Osteocyte (in vitro differentiated cells): Measurements from ENCODE around the gene EGFR. TPM values are rescaled to one million over a fixed set of nuclear protein-coding genes. Genes with fewer than 3 reads are reported as not detected.

Source experiments
- DNase-seq: peaks from one replicate; pipeline ENCODE4 v3.0.0; 2021; ENCODE audit warnings: mixed read lengths; ENCODE audit not compliant: unreplicated experiment; ENCODE audit errors: extremely low spot score
- H3K27ac Mint-ChIP-seq: one replicate; pipeline ENCODE4 v1.8.0; 2021; ENCODE audit warnings: mild to moderate bottlenecking, mixed read lengths; ENCODE audit not compliant: unreplicated experiment
- H3K27me3 Mint-ChIP-seq: one replicate; pipeline ENCODE4 v1.8.0; 2021; ENCODE audit warnings: mixed read lengths; ENCODE audit not compliant: unreplicated experiment
- H3K36me3 Mint-ChIP-seq: one replicate; pipeline ENCODE4 v1.8.0; 2021; ENCODE audit warnings: mixed read lengths; ENCODE audit not compliant: unreplicated experiment
- H3K4me1 Mint-ChIP-seq: one replicate; pipeline ENCODE4 v1.8.0; 2021; ENCODE audit warnings: mixed read lengths; ENCODE audit not compliant: unreplicated experiment
- H3K4me3 Mint-ChIP-seq: one replicate; pipeline ENCODE4 v1.8.0; 2021; ENCODE audit warnings: mild to moderate bottlenecking, moderate library complexity, mixed read lengths; ENCODE audit not compliant: unreplicated experiment
- H3K9me3 Mint-ChIP-seq: one replicate; pipeline ENCODE4 v1.8.0; 2021; ENCODE audit warnings: mixed read lengths; ENCODE audit not compliant: unreplicated experiment
- CTCF ChIP-seq: fragments of 200-600 bp; sonication (generic); IDR thresholded peaks from 2 replicates; pipeline ENCODE4 v1.5.0; 2021; ENCODE audit warnings: antibody characterized with exemption, mild to moderate bottlenecking, moderate library complexity
- total RNA-seq: library from RNA; stranded (reverse); gene quantifications from 2 replicates; pipeline ENCODE4 v1.2.1, GENCODE V29; 2021

The EGFR gene
- total RNA-seq, 1 donor from 2014 or later: 56.5 TPM

- peak; percentile 65 for DNase-seq
- Mint-ChIP-seq H3K9me3 (no peaks in the 10 kb centered on the region), H3K4me3 (no peak overlapping the region), H3K27ac (peak overlapping the region; percentile 87), H3K36me3 (peaks cover 43% of the 10 kb centered on the region), H3K27me3 (no peaks in the 10 kb centered on the region), H3K4me1 (peaks cover 46% of the 10 kb centered on the region)
- TF ChIP-seq CTCF: no peak
Observed at GRCh38 chr7:55178292-55178862, 159.6 kb downstream of the EGFR start.

GRCh38 chr7:55178863-55179773 lies 160.3 kb downstream of the EGFR start:
- Mint-ChIP-seq H3K4me1 (peaks cover 46% of the 10 kb centered on the region), H3K9me3 (no peaks in the 10 kb centered on the region), H3K27ac (peak overlapping the region; percentile 87), H3K4me3 (no peak overlapping the region), H3K36me3 (peaks cover 41% of the 10 kb centered on the region), H3K27me3 (no peaks in the 10 kb centered on the region)
- no peak for TF ChIP-seq CTCF
- peak; percentile 48 for DNase-seq

- Mint-ChIP-seq H3K27me3 (no peaks in the 10 kb centered on the region), H3K36me3 (peaks cover 42% of the 10 kb centered on the region), H3K4me3 (no peak overlapping the region), H3K27ac (no peak overlapping the region), H3K4me1 (peaks cover 53% of the 10 kb centered on the region), H3K9me3 (no peaks in the 10 kb centered on the region)
- no peak for TF ChIP-seq CTCF
- DNase-seq: no peak
Observed at GRCh38 chr7:55179931-55180682, 161.3 kb downstream of the EGFR start.

- no peak for DNase-seq
- Mint-ChIP-seq H3K27ac (no peak overlapping the region), H3K36me3 (peaks cover 45% of the 10 kb centered on the region), H3K9me3 (no peaks in the 10 kb centered on the region), H3K4me1 (peaks cover 59% of the 10 kb centered on the region), H3K4me3 (no peak overlapping the region), H3K27me3 (no peaks in the 10 kb centered on the region)
- TF ChIP-seq CTCF: no peak
Observed at GRCh38 chr7:55180963-55181542, 162.2 kb downstream of the EGFR start.
